K562 (cell line): ENCODE measurements around the gene RRAD. TPM values are rescaled to one million over a fixed set of nuclear protein-coding genes. Genes with fewer than 3 reads are reported as not detected.
A peak's percentile ranks its signal among the peaks of the same experiment; 100 is the strongest.

Experiments used
- ATF7 ChIP-seq: fragments of 450-650 bp; IDR thresholded peaks from 2 replicates; pipeline ENCODE4 v1.7.1; 2014; ENCODE audit warnings: mild to moderate bottlenecking, moderate library complexity
- BCL6 ChIP-seq: fragments of 250-450 bp; sonication (Bioruptor Pico); IDR thresholded peaks from 2 replicates; pipeline ENCODE4 v1.4.0; 2020
- CXXC5 ChIP-seq: fragments of 250-450 bp; sonication (Bioruptor Pico); IDR thresholded peaks from 2 replicates; pipeline ENCODE4 v1.8.0; 2022; ENCODE audit warnings: inconsistent platforms, mild to moderate bottlenecking, moderate library complexity
- DPF2 ChIP-seq: fragments of 450-650 bp; IDR thresholded peaks from 2 replicates; pipeline ENCODE4 v1.6.1; 2016
- ETV1 ChIP-seq: fragments of 450-650 bp; conservative IDR thresholded peaks from 2 replicates; pipeline ENCODE4 v1.6.1; 2016; ENCODE audit warnings: missing genetic modification characterization, control low read depth, low read depth, missing compliant biosample characterization
- HDAC1 ChIP-seq, 2 experiments: fragments of 450-650 bp; IDR thresholded peaks; 2 replicates each; pipeline ENCODE4 v1.6.1; 2016 to 2017; ENCODE audit warnings: inconsistent platforms in 1 of 2, mild to moderate bottlenecking in 1 of 2, moderate library complexity in 1 of 2
- NCOA2 ChIP-seq, 2 experiments: fragments of 450-650 bp; IDR thresholded peaks; 2 replicates each; pipeline ENCODE4 v1.6.1; 2018; ENCODE audit warnings: mild to moderate bottlenecking in 2 of 2, moderate library complexity in 1 of 2; ENCODE audit not compliant: partially characterized antibody in 2 of 2
- STAT5A ChIP-seq: IDR thresholded peaks from 2 replicates; pipeline ENCODE4 v1.6.1; 2012; ENCODE audit warnings: low read length, inconsistent platforms, borderline replicate concordance
- USF2 ChIP-seq: sonication (generic); formaldehyde crosslinking; IDR thresholded peaks from 2 replicates; pipeline ENCODE4 v1.5.0; 2020; ENCODE audit warnings: missing genetic modification reagents
- ZMIZ1 ChIP-seq, 2 experiments: fragments of 150-350 bp in 1 of 2; IDR thresholded peaks; 2 replicates each; pipeline ENCODE4 v1.6.1; 2012 to 2016; ENCODE audit warnings: low read depth in 2 of 2, low read length in 2 of 2, mild to moderate bottlenecking in 1 of 2, moderate library complexity in 1 of 2
- ZNF609 ChIP-seq: sonication (generic); formaldehyde crosslinking; IDR thresholded peaks from 2 replicates; pipeline ENCODE4 v1.8.1; 2023; ENCODE audit warnings: missing genetic modification reagents, mild to moderate bottlenecking, borderline replicate concordance
- polyA plus RNA-seq, 8 experiments: library from polyadenylated mRNA; depleted of rRNA in 4 of 8; stranded (reverse) in 5 of 8; unstranded in 3 of 8; fragments of >200 nt; fragmentation: Nextera tagmentation in 2 of 8; fragmentation: Illumina TruSeq in 1 of 8; extraction: Ambion mirVana in 2 of 8; extraction: Trizol in 1 of 8; gene quantifications; 2 replicates each; pipeline versions ENCODE4 v1.2.1 to v1.2.3, GENCODE V29; 2011 to 2014; ENCODE audit warnings: inconsistent platforms in 1 of 8, missing spikeins in 1 of 8
- total RNA-seq, 7 experiments: library from RNA; depleted of rRNA in 6 of 7; stranded (reverse); fragments of >200 nt in 6 of 7; fragmentation: Illumina TruSeq in 2 of 7; extraction: Trizol in 2 of 7; gene quantifications; 2 replicates each; pipeline versions ENCODE4 v1.2.1 to v1.2.3, GENCODE V29; 2011 to 2021; ENCODE audit warnings: low replicate concordance in 1 of 7
- TF ChIP-seq, protein P1 (sequence below): sonication (generic); formaldehyde crosslinking; IDR thresholded peaks from 2 replicates; pipeline ENCODE4 v1.8.0; 2023; ENCODE audit warnings: missing genetic modification reagents, mild to moderate bottlenecking, borderline replicate concordance

The RRAD gene
- total and polyA plus RNA-seq, 9 of the 15 experiments (the other 6 are each of a cell fraction or from before 2014, with no cell fraction given): 0.09 to 0.20 (median 0.13) TPM; not detected in 5

DNA sequence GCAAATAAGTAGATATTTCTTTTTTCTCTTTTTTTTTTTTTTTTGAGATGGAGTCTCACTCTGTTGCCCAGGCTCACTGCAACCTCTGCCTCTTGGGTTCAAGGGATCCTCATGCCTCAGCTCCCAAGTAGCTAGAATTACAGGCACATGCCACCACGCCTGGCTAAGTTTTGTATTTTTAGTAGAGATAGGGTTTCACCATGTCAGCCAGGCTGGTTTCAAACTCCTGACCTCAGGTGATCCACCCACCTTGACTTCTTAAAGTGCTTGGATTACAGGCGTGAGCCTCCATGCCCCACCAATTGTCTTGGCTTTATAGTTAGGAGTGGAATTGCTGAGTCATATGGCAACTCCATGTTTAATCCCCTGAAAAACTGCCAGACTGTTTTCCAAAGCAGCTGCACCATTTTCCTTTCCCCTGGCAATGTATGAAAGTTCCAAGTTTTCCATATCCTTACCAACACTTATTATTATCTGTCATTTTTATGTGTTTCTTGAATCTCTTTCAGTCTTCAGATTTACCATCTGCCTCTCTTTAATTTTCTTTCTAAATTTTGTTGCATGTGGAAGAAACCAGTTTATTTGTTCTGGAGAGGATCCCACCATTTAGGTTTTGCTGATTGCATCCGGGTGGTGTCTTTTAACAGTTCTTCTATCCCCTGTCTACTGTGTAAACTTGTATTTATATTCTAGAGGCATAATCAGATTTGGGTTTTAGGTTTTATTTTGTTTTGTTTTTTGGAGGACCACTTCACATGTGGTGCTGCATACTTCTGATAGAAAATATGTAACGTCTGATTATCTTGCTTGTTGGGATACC, 25.8 kb upstream of the RRAD start (continued):
- no peak for TF ChIP-seq ZMIZ1 (IDR thresholded peaks at IDR 0.05; ENCODE audit: low read depth in 2 of 2, low read length in 2 of 2)
- TF ChIP-seq USF2 (CRISPR knock-in tag): no peak
- no peak for TF ChIP-seq CXXC5 (CRISPR knock-in tag)
- TF ChIP-seq ATF7: no peak
- 0 out of 2 replicates have a peak, but pooled peaks have one; percentile 13 for TF ChIP-seq DPF2
- TF ChIP-seq ZNF609 (CRISPR knock-in tag): no peak
- TF ChIP-seq HDAC1 (IDR thresholded peaks at IDR 0.05): no peak
- no peak for TF ChIP-seq ETV1 (tag)
- no peak for TF ChIP-seq STAT5A
- no peak for TF ChIP-seq NCOA2 (IDR thresholded peaks at IDR 0.05; ENCODE audit: partially characterized antibody in 2 of 2)
- TF ChIP-seq, protein P1, sequence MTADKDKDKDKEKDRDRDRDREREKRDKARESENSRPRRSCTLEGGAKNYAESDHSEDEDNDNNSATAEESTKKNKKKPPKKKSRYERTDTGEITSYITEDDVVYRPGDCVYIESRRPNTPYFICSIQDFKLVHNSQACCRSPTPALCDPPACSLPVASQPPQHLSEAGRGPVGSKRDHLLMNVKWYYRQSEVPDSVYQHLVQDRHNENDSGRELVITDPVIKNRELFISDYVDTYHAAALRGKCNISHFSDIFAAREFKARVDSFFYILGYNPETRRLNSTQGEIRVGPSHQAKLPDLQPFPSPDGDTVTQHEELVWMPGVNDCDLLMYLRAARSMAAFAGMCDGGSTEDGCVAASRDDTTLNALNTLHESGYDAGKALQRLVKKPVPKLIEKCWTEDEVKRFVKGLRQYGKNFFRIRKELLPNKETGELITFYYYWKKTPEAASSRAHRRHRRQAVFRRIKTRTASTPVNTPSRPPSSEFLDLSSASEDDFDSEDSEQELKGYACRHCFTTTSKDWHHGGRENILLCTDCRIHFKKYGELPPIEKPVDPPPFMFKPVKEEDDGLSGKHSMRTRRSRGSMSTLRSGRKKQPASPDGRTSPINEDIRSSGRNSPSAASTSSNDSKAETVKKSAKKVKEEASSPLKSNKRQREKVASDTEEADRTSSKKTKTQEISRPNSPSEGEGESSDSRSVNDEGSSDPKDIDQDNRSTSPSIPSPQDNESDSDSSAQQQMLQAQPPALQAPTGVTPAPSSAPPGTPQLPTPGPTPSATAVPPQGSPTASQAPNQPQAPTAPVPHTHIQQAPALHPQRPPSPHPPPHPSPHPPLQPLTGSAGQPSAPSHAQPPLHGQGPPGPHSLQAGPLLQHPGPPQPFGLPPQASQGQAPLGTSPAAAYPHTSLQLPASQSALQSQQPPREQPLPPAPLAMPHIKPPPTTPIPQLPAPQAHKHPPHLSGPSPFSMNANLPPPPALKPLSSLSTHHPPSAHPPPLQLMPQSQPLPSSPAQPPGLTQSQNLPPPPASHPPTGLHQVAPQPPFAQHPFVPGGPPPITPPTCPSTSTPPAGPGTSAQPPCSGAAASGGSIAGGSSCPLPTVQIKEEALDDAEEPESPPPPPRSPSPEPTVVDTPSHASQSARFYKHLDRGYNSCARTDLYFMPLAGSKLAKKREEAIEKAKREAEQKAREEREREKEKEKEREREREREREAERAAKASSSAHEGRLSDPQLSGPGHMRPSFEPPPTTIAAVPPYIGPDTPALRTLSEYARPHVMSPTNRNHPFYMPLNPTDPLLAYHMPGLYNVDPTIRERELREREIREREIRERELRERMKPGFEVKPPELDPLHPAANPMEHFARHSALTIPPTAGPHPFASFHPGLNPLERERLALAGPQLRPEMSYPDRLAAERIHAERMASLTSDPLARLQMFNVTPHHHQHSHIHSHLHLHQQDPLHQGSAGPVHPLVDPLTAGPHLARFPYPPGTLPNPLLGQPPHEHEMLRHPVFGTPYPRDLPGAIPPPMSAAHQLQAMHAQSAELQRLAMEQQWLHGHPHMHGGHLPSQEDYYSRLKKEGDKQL: no peak
- TF ChIP-seq BCL6: no peak
